Aorta (tissue), 5 donors: ENCODE data around the gene EXTL2. TPM values are rescaled to one million over a fixed set of nuclear protein-coding genes. Genes with fewer than 3 reads are reported as not detected.
"Not testable (repeated sequence)": the region's sequence is repeated elsewhere in the genome, so short reads cannot be mapped to it uniquely, and the experiment has no call there.

ENCODE experiments used
- ATAC-seq: fragments of 200-7000 bp; cut with Tn5 transposase; one replicate; pipeline ENCODE4 v1.9.1; 2022; ENCODE audit warnings: moderate library complexity; ENCODE audit not compliant: low FRiP score
- DNase-seq, 2 donors: peaks; one replicate each; pipeline ENCODE4 v3.0.0-alpha.2; 2020
- H3K27ac ChIP-seq, 2 donors: one replicate each; pipeline ENCODE4 v1.5.1; 2013; ENCODE audit warnings: low read length in 2 of 2, mild to moderate bottlenecking in 2 of 2, moderate library complexity in 2 of 2, control low read depth in 1 of 2, inconsistent platforms in 1 of 2, low read depth in 1 of 2
- H3K27me3 ChIP-seq, 2 donors: one replicate each; pipeline ENCODE4 v1.6.1; 2013; ENCODE audit warnings: control low read depth in 1 of 2, low read length in 1 of 2, mild to moderate bottlenecking in 1 of 2, moderate library complexity in 1 of 2; ENCODE audit not compliant: insufficient read depth in 2 of 2, control insufficient read depth in 1 of 2
- H3K36me3 ChIP-seq, 2 donors: one replicate each; pipeline ENCODE4 v1.6.1; 2013; ENCODE audit warnings: control low read depth in 1 of 2, low read length in 1 of 2, mild to moderate bottlenecking in 1 of 2; ENCODE audit not compliant: insufficient read depth in 2 of 2, control insufficient read depth in 1 of 2
- H3K4me1 ChIP-seq, 2 donors: one replicate each; pipeline ENCODE4 v1.6.1; 2013; ENCODE audit warnings: low read length in 2 of 2, control low read depth in 1 of 2, mild to moderate bottlenecking in 1 of 2, moderate library complexity in 1 of 2; ENCODE audit not compliant: insufficient read depth in 2 of 2, control insufficient read depth in 1 of 2
- H3K4me3 ChIP-seq, 2 donors: one replicate each; pipeline ENCODE4 v1.5.1; 2013; ENCODE audit warnings: low read length in 2 of 2, control low read depth in 1 of 2, mild to moderate bottlenecking in 1 of 2
- H3K9me3 ChIP-seq: one replicate; pipeline ENCODE4 v1.6.1; 2013; ENCODE audit warnings: mild to moderate bottlenecking, low read length; ENCODE audit not compliant: control insufficient read depth
- WGBS, 2 donors: extraction: QIAGEN DNeasy Blood & Tissue Kit; methylation state at CpG; one replicate each; pipeline ENCODE4 v1.1.7; 2013; 5-methylcytosine and 5-hydroxymethylcytosine counted together
- intact Hi-C, 2 donors: fragments of 100-400 bp; cut with DNase I; formaldehyde crosslinking; loops; one replicate each; pipeline versions ENCODE4 v1.14.2 to v1.15.0; 2022
- long read RNA-seq, 2 donors: library from polyadenylated mRNA; unstranded; transcript quantifications; one replicate each; pipeline ENCODE4 v2.0.0, GENCODE V29; 2020 to 2021
- polyA plus RNA-seq, 2 donors: library from polyadenylated mRNA; stranded (reverse); fragments of 200-250 nt; gene quantifications; one replicate each; pipeline ENCODE4 v1.2.3, GENCODE V29; 2013
- total RNA-seq, 2 donors: library from RNA; stranded (reverse); fragmentation: NEBNext Ultra II Directional; extraction: Animal tissue kit (Norgen Biotek cat#: 25700); gene quantifications; one replicate each; pipeline ENCODE4 v1.2.1, GENCODE V29; 2021
- donor health status: healthy with polysubstance abuse.
- donor health status: Bipolar disorder and iron deficiency.
- donor health status: DM: no; HTN: no; CAD: no.
- donor health status: DM: no; HTN: no; CAD: no.
- donor health status: DM: yes; HTN: yes; CAD: no.

The EXTL2 gene, protein sequence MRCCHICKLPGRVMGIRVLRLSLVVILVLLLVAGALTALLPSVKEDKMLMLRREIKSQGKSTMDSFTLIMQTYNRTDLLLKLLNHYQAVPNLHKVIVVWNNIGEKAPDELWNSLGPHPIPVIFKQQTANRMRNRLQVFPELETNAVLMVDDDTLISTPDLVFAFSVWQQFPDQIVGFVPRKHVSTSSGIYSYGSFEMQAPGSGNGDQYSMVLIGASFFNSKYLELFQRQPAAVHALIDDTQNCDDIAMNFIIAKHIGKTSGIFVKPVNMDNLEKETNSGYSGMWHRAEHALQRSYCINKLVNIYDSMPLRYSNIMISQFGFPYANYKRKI
- total RNA-seq, result 10 to 100 TPM; 14.3 to 19.0 TPM
- 10 to 100 TPM; 16.8 to 18.1 TPM for polyA plus RNA-seq
- long read RNA-seq, donor 1, transcript EXTL2-202 (5 exons, 3,985 nt), result major isoform, 26 of 40 reads
- long read RNA-seq, donor 1, partial matches to known transcripts, result 0 of 40 reads
- long read RNA-seq, donor 1, other reads (novel, unspliced or antisense), result 10 of 40 reads
- long read RNA-seq, donor 2, partial matches to known transcripts, result 0 of 7 reads
- long read RNA-seq, donor 2, other reads (novel, unspliced or antisense), result 2 of 7 reads

DNA sequence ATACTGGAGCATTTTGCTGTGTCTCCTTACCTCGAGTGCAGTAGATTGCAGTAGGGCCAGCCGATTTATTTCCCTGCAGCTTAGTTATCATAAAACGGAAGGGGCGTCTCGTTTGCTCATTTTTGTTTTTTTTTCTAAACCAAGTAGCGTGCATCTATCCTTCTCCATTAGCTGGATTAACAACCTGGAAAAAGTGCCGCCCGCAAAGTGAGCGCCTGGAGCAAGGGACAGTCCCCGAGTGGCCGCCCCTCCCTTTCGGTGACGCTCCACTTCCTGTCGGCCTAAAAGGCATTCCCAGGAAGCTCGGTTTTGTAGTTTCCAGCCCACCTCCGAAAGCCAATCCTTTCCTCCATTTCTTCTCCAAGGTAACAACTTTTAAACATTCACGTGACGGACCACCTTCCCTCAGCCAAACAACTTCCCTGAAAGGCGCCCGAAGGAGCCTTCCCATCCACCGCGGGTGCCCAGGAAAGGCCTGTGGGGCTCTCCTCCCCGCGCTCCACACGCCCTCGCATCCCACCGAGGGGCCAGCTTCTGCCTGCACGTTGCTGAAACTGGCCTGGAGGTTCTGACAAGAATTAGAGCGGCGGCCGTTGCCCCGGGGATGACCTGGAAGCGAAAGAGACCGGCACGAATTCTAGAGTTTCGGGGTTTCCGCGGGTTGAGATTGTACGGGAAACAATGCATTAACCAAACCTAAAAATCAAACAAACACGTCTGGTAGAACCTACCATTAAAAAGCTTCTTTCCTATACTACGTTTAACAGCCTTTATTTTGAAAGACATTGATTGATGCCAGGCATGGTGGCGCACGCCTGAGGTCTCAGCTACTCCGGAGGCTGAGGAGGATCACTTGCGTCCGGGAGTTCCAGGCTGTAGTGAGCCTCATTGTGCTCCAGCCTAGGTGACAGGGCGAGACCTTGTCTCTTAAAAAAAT is at the start of gene EXTL2:
Gene EXTL2 (minus strand): TSS at position 240 of the 937 bp plus-strand sequence. CDS start 6,085 bp downstream, outside the sequence.
- WGBS, 2 donors, result 0% methylated on average over 47 of the region's 47 CpGs
- H3K9me3 ChIP-seq, result no peaks in the 10 kb centered on the region
- H3K27ac ChIP-seq, result peak within 1 kb of the TSS; percentile 50 to 81
- intact Hi-C loops, result loop anchor here (5.0 to 10.0 kb wide), 3 partner anchors 543 to 760 kb away; partner anchors contain the start of genes CDC14A (in 1 of the 2), DBT (in 1 of the 2), SASS6 (in 1 of the 2) and TRMT13 (in 1 of the 2)
- H3K4me3 ChIP-seq, result peak within 1 kb of the TSS; percentile 52 to 70
- ATAC-seq (peak; percentile 91), DNase-seq (peak; percentile 91 to 95)
- no peaks in the 10 kb centered on the region for H3K36me3 ChIP-seq
- H3K4me1 ChIP-seq, result no peaks in the 10 kb centered on the region
- no peaks in the 10 kb centered on the region for H3K27me3 ChIP-seq

GRCh38 chr1:100943533-100943932 is 48.9 kb upstream of the EXTL2 start:
- 98 to 100% methylated on average over 1 of the region's 1 CpG for WGBS, 2 donors
- no peaks in the 10 kb centered on the region for H3K9me3 ChIP-seq
- no peaks in the 10 kb centered on the region for H3K27me3 ChIP-seq
- no peak for DNase-seq
- no peak overlapping the region for H3K27ac ChIP-seq
- intact Hi-C loops, result no loop called here
- H3K4me3 ChIP-seq, result no peak overlapping the region
- H3K4me1 ChIP-seq, result no peaks in the 10 kb centered on the region
- no peak for ATAC-seq
- peaks cover 2% of the 10 kb centered on the region in 2 donors for H3K36me3 ChIP-seq

- intact Hi-C loops, result no loop called here
- ATAC-seq (no peak), DNase-seq (no peak)
- Histone ChIP-seq H3K4me1 (no peaks in the 10 kb centered on the region), H3K4me3 (no peak overlapping the region), H3K27me3 (no peaks in the 10 kb centered on the region), H3K36me3 (peaks cover 2% of the 10 kb centered on the region in 2 donors), H3K9me3 (no peaks in the 10 kb centered on the region), H3K27ac (no peak overlapping the region)
- 84 to 88% methylated on average over 2 of the region's 2 CpGs for WGBS, 2 donors
Observed at GRCh38 chr1:100942304-100943046, 47.8 kb upstream of the EXTL2 start.

- Histone ChIP-seq H3K9me3 (no peaks in the 10 kb centered on the region), H3K27me3 (no peaks in the 10 kb centered on the region), H3K4me1 (no peaks in the 10 kb centered on the region), H3K27ac (no peak overlapping the region), H3K36me3 (peaks cover 2% of the 10 kb centered on the region in 2 donors), H3K4me3 (no peak overlapping the region)
- intact Hi-C loops, result no loop called here
- ATAC-seq (no peak), DNase-seq (no peak)
- 94 to 95% methylated on average over 9 of the region's 9 CpGs for WGBS, 2 donors
Observed at GRCh38 chr1:100941580-100942216, 47.1 kb upstream of the EXTL2 start.

DNA sequence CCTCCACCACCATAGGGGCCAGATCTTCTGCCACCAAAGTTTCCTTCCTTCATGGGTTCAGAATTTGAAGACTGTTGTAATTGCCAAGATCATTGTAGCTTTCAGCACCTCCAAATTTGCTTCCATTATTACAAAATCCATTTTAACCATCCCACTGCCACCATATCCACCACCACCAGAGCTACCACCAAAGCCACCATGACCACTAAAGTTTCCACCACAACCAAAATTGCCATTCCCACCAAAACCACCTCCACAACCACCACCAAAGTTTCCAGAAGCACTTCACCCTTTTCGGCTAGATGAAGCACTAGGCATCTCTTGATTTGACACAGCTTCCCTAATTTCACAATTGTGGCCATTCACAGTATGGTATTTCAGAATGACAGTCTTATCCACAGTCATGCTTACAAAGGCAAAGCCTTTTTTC is 46.5 kb upstream of the EXTL2 start:
- intact Hi-C loops, result no loop called here
- Histone ChIP-seq H3K4me1 (no peaks in the 10 kb centered on the region), H3K27ac (no peak overlapping the region), H3K9me3 (no peaks in the 10 kb centered on the region), H3K27me3 (no peaks in the 10 kb centered on the region), H3K36me3 (peaks cover 2% of the 10 kb centered on the region in 2 donors), H3K4me3 (no peak overlapping the region)
- ATAC-seq (no peak), DNase-seq (no peak)
- 97 to 98% methylated on average over 1 of the region's 1 CpG for WGBS, 2 donors

- no peak overlapping the region for H3K4me3 ChIP-seq
Observed at GRCh38 chr1:100936194-100936967, 41.7 kb upstream of the EXTL2 start.

DNA sequence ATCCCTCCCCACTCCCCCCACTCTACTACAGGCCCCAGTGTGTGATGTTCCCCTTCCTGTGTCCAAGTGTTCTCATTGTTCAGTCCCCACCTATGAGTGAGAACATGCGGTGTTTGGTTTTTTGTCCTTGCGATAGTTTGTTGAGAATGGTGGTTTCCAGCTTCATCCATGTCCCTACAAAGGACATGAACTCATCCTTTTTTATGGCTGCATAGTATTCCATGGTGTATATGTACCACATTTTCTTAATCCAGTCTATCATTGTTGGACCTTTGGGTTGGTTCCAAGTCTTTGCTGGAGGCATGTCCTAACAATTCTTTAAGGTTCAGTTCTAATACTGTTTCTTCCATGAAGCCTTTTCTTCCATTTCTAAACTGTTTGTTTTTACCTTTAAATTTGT is 38.9 kb upstream of the EXTL2 start:
- H3K4me1 ChIP-seq, H3K4me3 ChIP-seq, DNase-seq, H3K27me3 ChIP-seq, H3K9me3 ChIP-seq, ATAC-seq, H3K27ac ChIP-seq, H3K36me3 ChIP-seq: not testable (repeated sequence)
- WGBS, 2 donors, result 97 to 100% methylated on average over 2 of the region's 2 CpGs
- intact Hi-C loops, result loop anchor here in 1 of 2 donors (10.0 kb wide), 1 partner anchor 301 kb away; the partner anchor contains the start of gene S1PR1

More at GRCh38 chr1:100936194-100936967, 41.7 kb upstream of the EXTL2 start:
- DNase-seq, result no peak
- no peaks in the 10 kb centered on the region for H3K4me1 ChIP-seq
- ATAC-seq, result no peak
- H3K27ac ChIP-seq, result no peak overlapping the region
- H3K36me3 ChIP-seq, result peaks cover 0 to 2% of the 10 kb centered on the region in 2 donors
- no peaks in the 10 kb centered on the region for H3K9me3 ChIP-seq
- intact Hi-C loops, result loop anchor here in 1 of 2 donors (10.0 kb wide), 1 partner anchor 298 kb away; the partner anchor contains the start of gene S1PR1
- H3K27me3 ChIP-seq, result no peaks in the 10 kb centered on the region
